Measurements from ENCODE around the gene KDELR1. TPM values are rescaled to one million over a fixed set of nuclear protein-coding genes. Genes with fewer than 3 reads are reported as not detected.

KDELR1 gene
- total and polyA plus RNA-seq, 2 of the 13 experiments (the other 11 are each of a cell fraction or from before 2014, with no cell fraction given): 134 to 185 TPM

GRCh38 chr19:48391100-48392005 lies at the start of gene KDELR1 (continued):
- no peak for TF ChIP-seq NFAT5 (CRISPR knock-in tag; IDR thresholded peaks at IDR 0.05)
- TF ChIP-seq ZNF24 (IDR thresholded peaks at IDR 0.05): no peak
- TF ChIP-seq PAWR (CRISPR knock-in tag; IDR thresholded peaks at IDR 0.05; ENCODE audit: borderline replicate concordance): no peak
- TF ChIP-seq GTF3A (CRISPR knock-in tag; conservative IDR thresholded peaks at IDR 0.05): no peak
- TF ChIP-seq REST (IDR thresholded peaks at IDR 0.05; ENCODE audit: borderline replicate concordance in 1 of 2, low read depth in 1 of 2, low read length in 2 of 2): no peak
- TF ChIP-seq ZNF883 (CRISPR knock-in tag; IDR thresholded peaks at IDR 0.05; ENCODE audit: not compliant biosample characterization): no peak
- no peak for TF ChIP-seq ZHX1 (CRISPR knock-in tag; IDR thresholded peaks at IDR 0.05; ENCODE audit: low read depth)
- peak in 1 of 2 experiments; percentile 75; a peak in 2 of 4 replicates for TF ChIP-seq HMGXB4 (CRISPR knock-in tag; IDR thresholded peaks at IDR 0.05; ENCODE audit: borderline replicate concordance in 1 of 2, low read depth in 1 of 2)
- no peak for TF ChIP-seq MIER2 (CRISPR knock-in tag; IDR thresholded peaks at IDR 0.05)

Measured in HepG2 (cell line).